Caco-2 (cell line): ENCODE results near the gene CCDC91. TPM values are rescaled to one million over a fixed set of nuclear protein-coding genes. Genes with fewer than 3 reads are reported as not detected.

Experiments
- BruUV-seq: library from RNA; stranded (reverse); fragments of 400-500 nt; replicated peaks from 2 replicates; lab custom pipeline; 2021; lab: Mats Ljungman, UMichigan
- CTCF ChIA-PET: fragments of 300-600 bp; sonication (Branson Sonifier 250); formaldehyde crosslinking; loops from one replicate; lab custom pipeline; 2022; ENCODE audit warnings: antibody characterized with exemption; lab: Charles Lee
- POLR2A ChIA-PET: fragments of 300-600 bp; sonication (Branson Sonifier 250); formaldehyde crosslinking; loops from one replicate; lab custom pipeline; 2022; ENCODE audit warnings: antibody characterized with exemption; lab: Charles Lee
- DNase-seq, 2 experiments: peaks; one replicate each; pipeline versions ENCODE4 v3.0.0 to v3.0.0-alpha.2; 2020 to 2022
- H3K27me3 ChIP-seq: replicated peaks from 2 replicates; pipeline ENCODE4 v1.6.0; 2011; ENCODE audit warnings: low read length; ENCODE audit not compliant: control insufficient read depth, insufficient read depth
- H3K36me3 ChIP-seq: 2 replicates; pipeline ENCODE4 v1.5.1; 2011; ENCODE audit warnings: low read length; ENCODE audit not compliant: control insufficient read depth, insufficient read depth
- H3K4me1 ChIP-seq: fragments of 250-450 bp; sonication (Bioruptor Pico); 2 replicates; pipeline ENCODE4 v1.5.1; 2020; ENCODE audit warnings: mild to moderate bottlenecking
- H3K4me3 ChIP-seq: 2 replicates; pipeline ENCODE4 v1.5.1; 2011; ENCODE audit warnings: low read depth, mild to moderate bottlenecking, control low read depth, low read length
- H3K9me3 ChIP-seq: fragments of 250-450 bp; sonication (Bioruptor Pico); 2 replicates; pipeline ENCODE4 v1.5.1; 2020; ENCODE audit warnings: mild to moderate bottlenecking, moderate library complexity
- H3K27ac Mint-ChIP-seq: one replicate; pipeline ENCODE4 v1.8.0; 2022; ENCODE audit warnings: mixed read lengths; ENCODE audit not compliant: unreplicated experiment
- H3K27me3 Mint-ChIP-seq: one replicate; pipeline ENCODE4 v1.8.0; 2022; ENCODE audit warnings: mixed read lengths; ENCODE audit not compliant: insufficient read depth, unreplicated experiment
- H3K36me3 Mint-ChIP-seq: one replicate; pipeline ENCODE4 v1.8.0; 2022; ENCODE audit warnings: mild to moderate bottlenecking, mixed read lengths; ENCODE audit not compliant: insufficient read depth, unreplicated experiment
- H3K4me1 Mint-ChIP-seq: one replicate; pipeline ENCODE4 v1.8.0; 2022; ENCODE audit warnings: low read depth, mixed read lengths; ENCODE audit not compliant: unreplicated experiment
- H3K4me3 Mint-ChIP-seq: one replicate; pipeline ENCODE4 v1.8.0; 2022; ENCODE audit warnings: mild to moderate bottlenecking, moderate library complexity, mixed read lengths; ENCODE audit not compliant: unreplicated experiment
- H3K9me3 Mint-ChIP-seq: one replicate; pipeline ENCODE4 v1.8.0; 2022; ENCODE audit warnings: mixed read lengths; ENCODE audit not compliant: unreplicated experiment
- CTCF ChIP-seq, 2 experiments: fragments of 200-600 bp in 1 of 2; IDR thresholded peaks; 1 replicate in 1 of 2; 2 replicates in 1 of 2; pipeline versions ENCODE4 v1.5.1 to v1.8.0; 2011 to 2022; ENCODE audit warnings: antibody characterized with exemption in 1 of 2, control low read depth in 1 of 2, inconsistent platforms in 1 of 2, low read depth in 1 of 2, low read length in 1 of 2, mild to moderate bottlenecking in 1 of 2, moderate library complexity in 1 of 2; ENCODE audit not compliant: insufficient read depth in 1 of 2, severe bottlenecking in 1 of 2, unreplicated experiment in 1 of 2
- intact Hi-C: fragments of 100-400 bp; cut with micrococcal nuclease; formaldehyde crosslinking; loops from one replicate; pipeline ENCODE4 v1.10.0; 2022; ENCODE audit not compliant: unreplicated experiment
- total RNA-seq: library from RNA; stranded (reverse); gene quantifications from 2 replicates; pipeline ENCODE4 v1.2.3, GENCODE V29; 2022

The CCDC91 gene
- total RNA-seq, 1 experiment from 2014 or later: 21.6 TPM

- no peak for TF ChIP-seq CTCF (IDR thresholded peaks at IDR 0.05; ENCODE audit: insufficient read depth in 1 of 2, low read depth in 1 of 2, low read length in 1 of 2, severe bottlenecking in 1 of 2, unreplicated experiment in 1 of 2)
- H3K36me3 Mint-ChIP-seq: no peaks in the 10 kb centered on the region
- no peaks in the 10 kb centered on the region for H3K4me1 Mint-ChIP-seq
- no TSS peak for BruUV-seq
- H3K27ac Mint-ChIP-seq: no peak overlapping the region
- H3K27me3 Mint-ChIP-seq: no peaks in the 10 kb centered on the region
- Histone ChIP-seq H3K36me3 (no peaks in the 10 kb centered on the region), H3K4me3 (no peak overlapping the region), H3K9me3 (no peaks in the 10 kb centered on the region), H3K27me3 (no peaks in the 10 kb centered on the region), H3K4me1 (no peaks in the 10 kb centered on the region)
- POLR2A ChIA-PET: no interaction called here
- no peak overlapping the region for H3K4me3 Mint-ChIP-seq
- no peaks in the 10 kb centered on the region for H3K9me3 Mint-ChIP-seq
- CTCF ChIA-PET: no interaction called here
- DNase-seq: no peak
- intact Hi-C loops: no loop called here
Measured at GRCh38 chr12:28479683-28480082, 289.4 kb downstream of the CCDC91 start.

- H3K27ac Mint-ChIP-seq: no peak overlapping the region
- no peak for TF ChIP-seq CTCF (IDR thresholded peaks at IDR 0.05; ENCODE audit: insufficient read depth in 1 of 2, low read depth in 1 of 2, low read length in 1 of 2, severe bottlenecking in 1 of 2, unreplicated experiment in 1 of 2)
Measured at GRCh38 chr12:28484156-28484555, 293.9 kb downstream of the CCDC91 start.

GRCh38 chr12:28486521-28486920 is 296.3 kb downstream of the CCDC91 start:
- no peaks in the 10 kb centered on the region for H3K9me3 Mint-ChIP-seq
- no peak for DNase-seq
- CTCF ChIA-PET: no interaction called here
- no peak overlapping the region for H3K4me3 Mint-ChIP-seq
- no peak overlapping the region for H3K27ac Mint-ChIP-seq
- BruUV-seq: no TSS peak
- Histone ChIP-seq H3K4me3 (no peak overlapping the region), H3K27me3 (no peaks in the 10 kb centered on the region), H3K36me3 (no peaks in the 10 kb centered on the region), H3K4me1 (no peaks in the 10 kb centered on the region), H3K9me3 (no peaks in the 10 kb centered on the region)
- no peak for TF ChIP-seq CTCF (IDR thresholded peaks at IDR 0.05; ENCODE audit: insufficient read depth in 1 of 2, low read depth in 1 of 2, low read length in 1 of 2, severe bottlenecking in 1 of 2, unreplicated experiment in 1 of 2)
- no peaks in the 10 kb centered on the region for H3K27me3 Mint-ChIP-seq
- intact Hi-C loops: no loop called here
- POLR2A ChIA-PET: no interaction called here
- H3K36me3 Mint-ChIP-seq: no peaks in the 10 kb centered on the region
- no peaks in the 10 kb centered on the region for H3K4me1 Mint-ChIP-seq

More at GRCh38 chr12:28484156-28484555, 293.9 kb downstream of the CCDC91 start:
- no peak for DNase-seq
- Histone ChIP-seq H3K36me3 (no peaks in the 10 kb centered on the region), H3K27me3 (no peaks in the 10 kb centered on the region), H3K9me3 (no peaks in the 10 kb centered on the region), H3K4me3 (no peak overlapping the region), H3K4me1 (no peaks in the 10 kb centered on the region)
- no TSS peak for BruUV-seq
- no peaks in the 10 kb centered on the region for H3K9me3 Mint-ChIP-seq
- ChIA-PET CTCF (no interaction called here), POLR2A (no interaction called here)
- intact Hi-C loops: no loop called here
- H3K36me3 Mint-ChIP-seq: no peaks in the 10 kb centered on the region
- H3K27me3 Mint-ChIP-seq: no peaks in the 10 kb centered on the region
- no peaks in the 10 kb centered on the region for H3K4me1 Mint-ChIP-seq
- no peak overlapping the region for H3K4me3 Mint-ChIP-seq
